Fibroblast of villous mesenchyme (primary cell): ENCODE results near the gene DGKK. TPM values are rescaled to one million over a fixed set of nuclear protein-coding genes. Genes with fewer than 3 reads are reported as not detected.

Experiments used
- DNase-seq: peaks from one replicate; pipeline ENCODE4 v3.0.0-alpha.2; 2010; ENCODE audit warnings: low read depth
- H3K4me3 ChIP-seq: 2 replicates; pipeline ENCODE4 v1.5.1; 2011; ENCODE audit warnings: low read depth, mild to moderate bottlenecking, low read length
- CTCF ChIP-seq: IDR thresholded peaks from 2 replicates; pipeline ENCODE4 v1.5.1; 2012; ENCODE audit warnings: low read depth, mild to moderate bottlenecking, low read length; ENCODE audit not compliant: insufficient read depth
- total RNA-seq: library from RNA; depleted of rRNA; stranded (reverse); fragments of >200 nt; gene quantifications from 2 replicates; pipeline ENCODE4 v1.2.3, GENCODE V29; 2012

The DGKK gene
- not detected in 2 replicates for total RNA-seq

DNA sequence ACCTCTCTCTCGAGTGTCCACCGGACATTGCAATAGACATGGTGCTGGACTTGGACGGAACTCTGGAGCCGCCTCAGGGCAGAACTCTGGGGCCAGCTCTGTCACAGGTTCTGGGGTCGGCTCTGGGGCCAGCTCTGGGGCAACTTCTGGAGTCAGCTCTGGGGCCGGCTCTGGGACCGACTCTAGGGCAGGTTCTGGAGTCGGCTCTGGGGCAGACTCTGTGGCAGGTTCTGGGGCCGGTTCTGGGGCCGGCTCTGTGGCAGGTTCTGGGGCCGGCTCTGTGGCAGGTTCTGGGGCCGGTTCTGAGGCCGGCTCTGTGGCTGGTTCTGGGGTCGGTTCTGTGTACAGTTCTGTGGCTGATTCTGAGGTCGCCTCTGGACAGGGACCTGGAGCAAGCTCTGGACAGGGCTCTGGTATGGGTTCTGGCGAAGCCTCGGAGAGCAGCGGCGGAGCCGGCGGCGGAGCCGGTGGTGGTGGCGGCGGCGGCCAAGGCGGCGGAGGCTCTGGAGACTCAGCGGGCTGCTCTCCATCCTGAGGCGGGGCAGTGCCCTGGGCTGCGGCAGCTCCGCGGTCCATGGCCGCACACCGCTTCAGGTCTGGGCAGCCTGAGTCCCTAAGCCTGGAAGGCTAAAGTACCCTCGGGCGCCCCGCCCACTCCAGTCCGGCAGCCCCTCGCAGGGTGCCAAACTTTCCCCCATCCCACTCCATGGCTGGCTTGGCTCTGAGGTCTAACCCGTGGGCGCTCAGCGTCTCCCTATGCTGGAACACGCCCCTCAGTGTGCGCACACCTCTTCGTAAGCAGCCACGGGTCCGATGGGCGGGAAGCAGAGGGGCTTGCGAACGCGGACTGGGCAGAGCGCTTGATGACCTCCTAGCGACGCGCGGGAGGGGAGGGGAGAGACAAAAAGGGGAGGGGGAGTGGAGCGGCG lies at the start of gene DGKK:
Gene DGKK, minus strand, starts transcription at position 723 of the 929 bp plus-strand sequence. Its CDS starts 147 bp downstream, at position 576.
- no peak for TF ChIP-seq CTCF
- no peak for DNase-seq

GRCh38 chrX:50514811-50515210 lies 44.2 kb upstream of the DGKK start:
- DNase-seq, result no peak
- no peak for TF ChIP-seq CTCF
- no peak overlapping the region for H3K4me3 ChIP-seq

More for the DNA sequence above, at the start of gene DGKK:
- no peak within 1 kb of the TSS for H3K4me3 ChIP-seq

- no peak overlapping the region for H3K4me3 ChIP-seq
- no peak for DNase-seq
- no peak for TF ChIP-seq CTCF
Observed at GRCh38 chrX:50497114-50497513, 26.5 kb upstream of the DGKK start.

- H3K4me3 ChIP-seq, result no peak overlapping the region
- TF ChIP-seq CTCF, result no peak
- DNase-seq, result no peak
Observed at GRCh38 chrX:50495616-50496015, 25.0 kb upstream of the DGKK start.

- no peak for DNase-seq
- TF ChIP-seq CTCF, result no peak
- no peak overlapping the region for H3K4me3 ChIP-seq
Observed at GRCh38 chrX:50492720-50493119, 22.1 kb upstream of the DGKK start.

DNA sequence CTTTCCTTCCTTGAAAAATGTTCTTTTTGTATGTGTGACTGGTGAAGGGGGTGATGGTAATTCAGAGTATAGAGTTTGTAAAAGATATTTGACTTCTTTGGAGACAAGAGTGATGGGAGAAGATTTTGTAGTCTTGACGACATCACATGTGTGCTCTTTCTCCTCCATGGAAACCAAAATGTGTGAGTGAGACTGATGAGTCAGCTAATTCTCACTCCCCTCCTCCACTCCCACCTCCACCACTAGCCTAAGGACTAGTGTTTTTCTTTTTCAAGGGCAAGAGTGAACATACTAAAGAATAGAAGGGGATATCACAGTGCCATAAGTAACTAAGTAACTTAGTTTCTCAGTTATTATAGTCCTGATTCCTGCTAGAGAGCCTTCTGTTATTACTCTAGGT lies 14.0 kb upstream of the DGKK start:
- H3K4me3 ChIP-seq, result no peak overlapping the region
- no peak for DNase-seq
- TF ChIP-seq CTCF, result no peak
